Panc1 (cell line): ENCODE measurements around the gene SPG21. TPM values are rescaled to one million over a fixed set of nuclear protein-coding genes. Genes with fewer than 3 reads are reported as not detected.

Experiments
- ATAC-seq: fragments of 200-7000 bp; cut with Tn5 transposase; 2 replicates; pipeline ENCODE4 v1.9.1; 2020; ENCODE audit warnings: mild to moderate bottlenecking, moderate library complexity
- BruUV-seq: library from RNA; stranded (reverse); fragments of 400-500 nt; replicated peaks from 2 replicates; lab custom pipeline; 2021; lab: Mats Ljungman, UMichigan
- CTCF ChIA-PET: fragments of 300-600 bp; sonication (Branson Sonifier 250); formaldehyde crosslinking; loops from one replicate; lab custom pipeline; 2022; ENCODE audit warnings: antibody characterized with exemption; lab: Charles Lee
- POLR2A ChIA-PET: fragments of 300-600 bp; sonication (Branson Sonifier 250); formaldehyde crosslinking; loops from one replicate; lab custom pipeline; 2022; ENCODE audit warnings: antibody characterized with exemption; lab: Charles Lee
- DNase-seq: peaks from one replicate; pipeline ENCODE4 v3.0.0-alpha.2; 2010; ENCODE audit warnings: low read depth, low spot score
- H3K27ac ChIP-seq: 2 replicates; pipeline ENCODE4 v1.5.1; 2011; ENCODE audit warnings: mild to moderate bottlenecking, low read length, inconsistent platforms
- H3K27me3 ChIP-seq: fragments of 200-500 bp; sonication (Bioruptor generic); 2 replicates; pipeline ENCODE4 v1.6.0; 2014; ENCODE audit warnings: low read length, inconsistent platforms; ENCODE audit not compliant: control insufficient read depth, insufficient read depth
- H3K36me3 ChIP-seq: fragments of 200-500 bp; sonication (Bioruptor generic); 2 replicates; pipeline ENCODE4 v1.5.1; 2014; ENCODE audit warnings: inconsistent platforms, mild to moderate bottlenecking, low read length, moderate library complexity; ENCODE audit not compliant: control insufficient read depth, insufficient read depth
- H3K4me1 ChIP-seq: 2 replicates; pipeline ENCODE4 v1.5.1; 2011; ENCODE audit warnings: inconsistent platforms, mild to moderate bottlenecking, low read length, moderate library complexity; ENCODE audit not compliant: control insufficient read depth, insufficient read depth
- H3K4me3 ChIP-seq, 2 experiments: 2 replicates each; pipeline ENCODE4 v1.5.1; 2011 to 2012; ENCODE audit warnings: low read depth in 2 of 2, low read length in 2 of 2, mild to moderate bottlenecking in 2 of 2, inconsistent platforms in 1 of 2, moderate library complexity in 1 of 2
- H3K9me3 ChIP-seq: fragments of 200-500 bp; sonication (Bioruptor generic); 2 replicates; pipeline ENCODE4 v1.5.1; 2014; ENCODE audit warnings: low read depth, mild to moderate bottlenecking, inconsistent platforms, low read length, moderate library complexity; ENCODE audit not compliant: control insufficient read depth, insufficient read depth
- POLR2AphosphoS5 ChIP-seq: IDR thresholded peaks from 2 replicates; pipeline ENCODE4 v1.6.1; 2012; ENCODE audit warnings: mild to moderate bottlenecking, low read depth, low read length, moderate library complexity
- SIN3A ChIP-seq: IDR thresholded peaks from 2 replicates; pipeline ENCODE4 v1.6.1; 2012; ENCODE audit warnings: low read depth, mild to moderate bottlenecking, low read length, moderate library complexity, borderline replicate concordance; ENCODE audit not compliant: insufficient read depth
- TCF7L2 ChIP-seq: IDR thresholded peaks from 2 replicates; pipeline ENCODE4 v1.6.1; 2011; ENCODE audit warnings: mild to moderate bottlenecking, low read depth, low read length, inconsistent platforms
- in situ Hi-C: cut with HindIII; loops from 2 replicates; pipeline ENCODE4 v1.10.0; 2016; ENCODE audit warnings: low sequenced_read_pairs, low pct_unique_long_range_greater_than_20kb
- intact Hi-C: fragments of 100-400 bp; cut with micrococcal nuclease; formaldehyde crosslinking; loops from one replicate; pipeline ENCODE4 v1.10.0; 2022; ENCODE audit not compliant: unreplicated experiment
- total RNA-seq: library from RNA; stranded (reverse); gene quantifications from one replicate; pipeline ENCODE4 v1.2.1, GENCODE V29; 2021; ENCODE audit not compliant: unreplicated experiment
- TF ChIP-seq, protein P1 (sequence below): fragments of 450-650 bp; IDR thresholded peaks from 2 replicates; pipeline ENCODE4 v1.5.1; 2017; ENCODE audit warnings: mild to moderate bottlenecking
- TF ChIP-seq, protein P2 (sequence below), 2 experiments: IDR thresholded peaks; 2 replicates each; pipeline ENCODE4 v1.6.1; 2011 to 2012; ENCODE audit warnings: low read depth in 2 of 2, control low read depth in 1 of 2, low read length in 1 of 2, mild to moderate bottlenecking in 1 of 2, moderate library complexity in 1 of 2; ENCODE audit not compliant: insufficient read depth in 1 of 2

SPG21 gene
- total RNA-seq, 1 experiment from 2014 or later = 124 TPM

DNA sequence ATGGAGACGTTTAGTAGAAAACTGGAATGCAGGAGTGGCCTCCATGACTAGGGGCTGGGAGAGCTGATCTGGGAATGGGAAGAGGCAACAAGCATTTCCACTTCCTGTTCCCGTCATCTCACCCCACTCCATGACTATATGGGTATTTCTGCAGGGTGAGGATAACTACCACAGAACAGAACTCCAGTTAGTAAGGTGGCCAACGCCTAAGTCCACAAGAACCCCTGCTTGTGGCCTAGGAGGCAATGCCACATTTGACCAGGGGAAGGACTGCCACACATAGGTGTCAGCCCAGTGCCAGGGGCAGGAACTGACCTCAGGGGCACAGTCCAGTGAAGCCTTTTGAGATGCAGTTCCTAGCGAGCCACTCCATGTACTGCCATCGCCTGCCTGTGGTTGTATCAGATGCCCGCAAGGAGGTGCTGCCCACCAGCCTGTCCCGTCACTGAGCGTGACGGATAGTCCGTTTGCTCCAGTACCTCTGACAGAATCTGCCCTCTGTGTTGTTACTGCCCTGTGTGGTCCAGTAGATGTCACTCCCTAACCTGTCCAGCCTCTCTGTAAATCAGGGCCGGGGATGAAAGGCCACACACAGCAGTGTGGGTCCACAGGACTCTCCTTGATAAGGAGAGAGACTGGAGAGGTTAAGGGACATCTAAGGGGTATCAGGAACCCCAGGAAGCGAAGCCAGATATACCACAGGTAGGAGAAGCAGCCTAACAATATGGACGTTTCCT lies 43.3 kb upstream of the SPG21 start:
- in situ Hi-C loops = no loop called here
- ATAC-seq (peak; percentile 92), DNase-seq (peak; percentile 64)
- Histone ChIP-seq H3K27me3 (no peaks in the 10 kb centered on the region), H3K9me3 (no peaks in the 10 kb centered on the region), H3K36me3 (no peaks in the 10 kb centered on the region), H3K4me1 (peaks cover 12% of the 10 kb centered on the region), H3K4me3 (peak overlapping the region in 1 of 2 experiments; percentile 10; a peak in 1 of 4 replicates), H3K27ac (no peak overlapping the region)
- BruUV-seq = no TSS peak
- no peak for TF ChIP-seq TCF7L2
- no peak for TF ChIP-seq POLR2AphosphoS5
- TF ChIP-seq, protein P1, sequence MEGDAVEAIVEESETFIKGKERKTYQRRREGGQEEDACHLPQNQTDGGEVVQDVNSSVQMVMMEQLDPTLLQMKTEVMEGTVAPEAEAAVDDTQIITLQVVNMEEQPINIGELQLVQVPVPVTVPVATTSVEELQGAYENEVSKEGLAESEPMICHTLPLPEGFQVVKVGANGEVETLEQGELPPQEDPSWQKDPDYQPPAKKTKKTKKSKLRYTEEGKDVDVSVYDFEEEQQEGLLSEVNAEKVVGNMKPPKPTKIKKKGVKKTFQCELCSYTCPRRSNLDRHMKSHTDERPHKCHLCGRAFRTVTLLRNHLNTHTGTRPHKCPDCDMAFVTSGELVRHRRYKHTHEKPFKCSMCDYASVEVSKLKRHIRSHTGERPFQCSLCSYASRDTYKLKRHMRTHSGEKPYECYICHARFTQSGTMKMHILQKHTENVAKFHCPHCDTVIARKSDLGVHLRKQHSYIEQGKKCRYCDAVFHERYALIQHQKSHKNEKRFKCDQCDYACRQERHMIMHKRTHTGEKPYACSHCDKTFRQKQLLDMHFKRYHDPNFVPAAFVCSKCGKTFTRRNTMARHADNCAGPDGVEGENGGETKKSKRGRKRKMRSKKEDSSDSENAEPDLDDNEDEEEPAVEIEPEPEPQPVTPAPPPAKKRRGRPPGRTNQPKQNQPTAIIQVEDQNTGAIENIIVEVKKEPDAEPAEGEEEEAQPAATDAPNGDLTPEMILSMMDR = peak; percentile 88
- intact Hi-C loops = loop anchor here (2.0 to 10.0 kb wide), 2 partner anchors 46 to 262 kb away; partner anchors contain the start of gene RNU5A-1
- ChIA-PET POLR2A (interaction anchor here (0.9 kb wide), 1 partner anchor 38 kb away, joined by 3 read pairs; no protein-coding TSS in a partner anchor), CTCF (interaction anchor here (1.0 to 1.5 kb wide), 3 partner anchors 45 to 54 kb away, joined by 4 to 24 read pairs (median 5); no protein-coding TSS in a partner anchor)

DNA sequence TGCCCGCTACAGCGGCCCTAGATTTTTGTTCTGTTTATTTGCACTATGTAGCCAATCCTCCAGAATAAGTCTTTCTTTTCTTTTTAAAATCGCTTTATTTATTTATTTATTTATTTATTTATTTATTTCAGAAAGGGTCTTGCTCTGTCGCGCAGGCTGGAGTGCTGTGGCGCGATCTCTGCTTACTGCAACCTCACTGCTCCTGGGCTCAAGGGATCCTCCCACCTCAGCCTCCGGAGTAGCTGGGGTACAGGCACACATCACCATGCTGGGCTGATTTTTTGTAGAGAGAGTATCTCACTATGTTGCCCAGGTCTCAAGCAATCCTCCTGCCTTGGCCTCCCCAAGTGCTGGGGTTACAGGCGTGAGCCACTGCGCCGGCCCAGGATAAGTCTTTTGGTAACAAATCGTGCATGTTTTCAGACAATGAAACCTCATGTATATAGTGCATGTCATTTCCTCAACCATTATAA lies 40.1 kb upstream of the SPG21 start:
- Histone ChIP-seq H3K4me1 (peaks cover 15% of the 10 kb centered on the region), H3K27me3 (no peaks in the 10 kb centered on the region), H3K36me3 (peaks cover 6% of the 10 kb centered on the region; the same call in 1 of the 2 replicates), H3K27ac (no peak overlapping the region), H3K9me3 (no peaks in the 10 kb centered on the region), H3K4me3 (peak overlapping the region; percentile 79 to 83; a peak in 3 of 4 replicates)
- no TSS peak for BruUV-seq
- CTCF ChIA-PET = no interaction called here
- in situ Hi-C loops (no loop called here), intact Hi-C loops (loop anchor here (10.0 kb wide), 1 partner anchor 265 kb away; the partner anchor contains the start of gene RNU5A-1)
- no peak for ATAC-seq
- no peak for DNase-seq
- no peak for TF ChIP-seq POLR2AphosphoS5
- no peak for TF ChIP-seq SIN3A
- TF ChIP-seq, protein P1 = no peak
- TF ChIP-seq TCF7L2 = no peak
- TF ChIP-seq, protein P2, sequence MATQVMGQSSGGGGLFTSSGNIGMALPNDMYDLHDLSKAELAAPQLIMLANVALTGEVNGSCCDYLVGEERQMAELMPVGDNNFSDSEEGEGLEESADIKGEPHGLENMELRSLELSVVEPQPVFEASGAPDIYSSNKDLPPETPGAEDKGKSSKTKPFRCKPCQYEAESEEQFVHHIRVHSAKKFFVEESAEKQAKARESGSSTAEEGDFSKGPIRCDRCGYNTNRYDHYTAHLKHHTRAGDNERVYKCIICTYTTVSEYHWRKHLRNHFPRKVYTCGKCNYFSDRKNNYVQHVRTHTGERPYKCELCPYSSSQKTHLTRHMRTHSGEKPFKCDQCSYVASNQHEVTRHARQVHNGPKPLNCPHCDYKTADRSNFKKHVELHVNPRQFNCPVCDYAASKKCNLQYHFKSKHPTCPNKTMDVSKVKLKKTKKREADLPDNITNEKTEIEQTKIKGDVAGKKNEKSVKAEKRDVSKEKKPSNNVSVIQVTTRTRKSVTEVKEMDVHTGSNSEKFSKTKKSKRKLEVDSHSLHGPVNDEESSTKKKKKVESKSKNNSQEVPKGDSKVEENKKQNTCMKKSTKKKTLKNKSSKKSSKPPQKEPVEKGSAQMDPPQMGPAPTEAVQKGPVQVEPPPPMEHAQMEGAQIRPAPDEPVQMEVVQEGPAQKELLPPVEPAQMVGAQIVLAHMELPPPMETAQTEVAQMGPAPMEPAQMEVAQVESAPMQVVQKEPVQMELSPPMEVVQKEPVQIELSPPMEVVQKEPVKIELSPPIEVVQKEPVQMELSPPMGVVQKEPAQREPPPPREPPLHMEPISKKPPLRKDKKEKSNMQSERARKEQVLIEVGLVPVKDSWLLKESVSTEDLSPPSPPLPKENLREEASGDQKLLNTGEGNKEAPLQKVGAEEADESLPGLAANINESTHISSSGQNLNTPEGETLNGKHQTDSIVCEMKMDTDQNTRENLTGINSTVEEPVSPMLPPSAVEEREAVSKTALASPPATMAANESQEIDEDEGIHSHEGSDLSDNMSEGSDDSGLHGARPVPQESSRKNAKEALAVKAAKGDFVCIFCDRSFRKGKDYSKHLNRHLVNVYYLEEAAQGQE (IDR thresholded peaks at IDR 0.05; ENCODE audit: insufficient read depth in 1 of 2, low read depth in 2 of 2, low read length in 1 of 2) = no peak
- POLR2A ChIA-PET = interaction anchor here (0.5 kb wide), 1 partner anchor 189 kb away, joined by 7 read pairs; no protein-coding TSS in a partner anchor
